GM12891 (cell line): ENCODE measurements around the gene TNS3.

ENCODE experiments used
- DNase-seq: peaks from one replicate; pipeline ENCODE4 v3.0.0; 2011; ENCODE audit warnings: low spot score; ENCODE audit not compliant: insufficient read length
- FAIRE-seq: peaks from 2 replicates; lab custom pipeline; 2011; peaks lifted over from hg19 to GRCh38; lab: Jason Lieb, UNC
- PAX5 ChIP-seq: IDR thresholded peaks from 2 replicates; pipeline ENCODE4 v1.6.1; 2011; ENCODE audit warnings: low read length, moderate library complexity, mild to moderate bottlenecking; ENCODE audit not compliant: insufficient read depth, severe bottlenecking
- POLR2A ChIP-seq: IDR thresholded peaks from 2 replicates; pipeline ENCODE4 v1.6.1; 2011; ENCODE audit warnings: low read depth, low read length, control low read depth
- POLR2AphosphoS5 ChIP-seq: IDR thresholded peaks from 2 replicates; pipeline ENCODE4 v1.6.1; 2011; ENCODE audit warnings: low read depth, low read length, control low read depth
- POU2F2 ChIP-seq: IDR thresholded peaks from 2 replicates; pipeline ENCODE4 v1.6.1; 2011; ENCODE audit warnings: low read depth, mild to moderate bottlenecking, control low read depth, low read length, moderate library complexity
- SPI1 ChIP-seq: IDR thresholded peaks from 2 replicates; pipeline ENCODE4 v1.6.1; 2011; ENCODE audit warnings: low read depth, low read length, control low read depth
- TAF1 ChIP-seq: IDR thresholded peaks from 2 replicates; pipeline ENCODE4 v1.6.1; 2011; ENCODE audit warnings: low read depth, low read length, control low read depth

Gene TNS3

DNA sequence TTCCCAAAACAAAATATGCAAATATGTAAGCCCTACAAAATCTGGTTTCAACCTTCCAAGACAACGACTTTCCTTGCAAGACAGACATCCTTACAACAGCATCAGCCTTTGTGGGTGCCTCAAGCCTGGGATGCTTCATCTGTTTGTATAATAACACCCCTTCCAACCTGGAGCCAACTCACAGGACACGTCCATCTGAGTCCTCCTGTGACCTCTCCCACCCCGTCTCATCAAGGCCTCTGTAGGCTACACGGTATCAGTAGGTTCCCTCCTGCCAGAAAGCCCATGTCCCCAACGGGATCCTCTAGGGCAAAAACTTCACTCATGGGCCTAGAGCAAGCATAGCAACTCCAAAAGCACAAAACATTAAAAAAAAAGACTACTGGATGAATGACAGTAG, 173.2 kb downstream of the TNS3 start:
- TF ChIP-seq POU2F2 (no peak), POLR2AphosphoS5 (no peak), TAF1 (no peak), PAX5 (no peak), POLR2A (no peak), SPI1 (no peak)
- no peak for DNase-seq
- no peak for FAIRE-seq

DNA sequence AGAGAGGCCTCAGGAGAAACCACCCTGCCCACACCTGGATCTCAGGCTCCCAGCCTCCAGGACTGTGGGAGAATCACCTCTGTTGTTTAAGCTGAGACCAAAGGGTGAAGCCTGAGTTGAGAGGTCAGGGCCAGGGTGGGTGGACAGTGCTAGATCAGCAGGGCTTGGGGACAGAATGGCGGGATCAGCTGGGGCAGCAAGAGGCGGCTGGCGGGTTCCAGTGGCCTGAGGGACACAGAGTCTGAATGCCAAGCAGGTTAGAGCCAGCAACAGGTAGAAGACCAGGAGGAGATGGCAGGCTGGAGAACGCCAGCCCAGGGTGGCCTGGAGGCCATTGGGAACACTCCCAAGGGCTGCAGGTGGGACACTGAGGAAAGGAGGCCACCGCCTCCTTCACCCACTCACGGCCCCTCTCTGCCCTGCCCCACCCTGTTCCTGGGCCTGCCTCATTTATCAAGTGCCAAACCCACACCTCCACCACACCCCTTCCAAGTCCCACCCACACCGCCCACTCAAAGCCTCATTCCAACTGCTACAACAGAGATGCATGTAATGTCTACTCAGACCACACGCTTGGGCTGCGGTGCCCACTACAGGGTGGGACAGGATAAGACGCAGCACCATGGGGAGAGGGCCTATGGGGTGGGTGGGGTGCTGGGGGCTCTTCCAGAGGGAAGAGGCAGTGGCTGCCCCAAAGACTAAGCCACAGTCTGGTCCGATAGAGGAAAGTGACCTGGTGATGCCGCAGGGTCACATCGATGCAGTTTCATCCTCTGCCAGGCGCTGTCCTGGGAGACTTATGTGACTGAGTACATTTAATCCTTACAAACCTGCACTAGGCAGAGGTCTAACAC, 173.9 kb downstream of the TNS3 start:
- DNase-seq, result no peak
- no peak for FAIRE-seq
- TF ChIP-seq POU2F2 (no peak), POLR2A (no peak), POLR2AphosphoS5 (no peak), SPI1 (no peak), TAF1 (no peak), PAX5 (no peak)

DNA sequence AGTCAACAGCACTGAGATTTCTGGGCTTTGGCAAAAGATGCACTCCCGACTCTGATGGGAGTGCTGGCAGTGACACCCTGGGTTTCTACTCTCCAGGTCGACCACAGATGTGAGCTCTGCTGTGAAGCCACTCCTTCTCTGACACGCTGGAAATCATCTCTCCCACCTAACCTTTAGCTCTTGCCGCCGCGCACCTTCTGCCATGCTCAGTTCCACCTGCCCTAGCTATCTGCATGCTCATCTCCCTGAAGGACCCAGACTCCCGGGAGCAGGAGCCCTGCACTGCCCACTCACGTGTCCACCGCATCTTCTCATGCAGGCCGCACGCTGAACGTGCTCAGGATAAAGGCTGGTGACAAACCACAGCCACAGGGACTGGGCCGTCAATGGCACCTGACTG, 174.8 kb downstream of the TNS3 start:
- no peak for TF ChIP-seq POU2F2
- TF ChIP-seq TAF1, result no peak
- TF ChIP-seq PAX5, result no peak
- TF ChIP-seq SPI1, result no peak
- TF ChIP-seq POLR2AphosphoS5, result no peak
- no peak for TF ChIP-seq POLR2A
- no peak for DNase-seq
- no peak for FAIRE-seq

DNA sequence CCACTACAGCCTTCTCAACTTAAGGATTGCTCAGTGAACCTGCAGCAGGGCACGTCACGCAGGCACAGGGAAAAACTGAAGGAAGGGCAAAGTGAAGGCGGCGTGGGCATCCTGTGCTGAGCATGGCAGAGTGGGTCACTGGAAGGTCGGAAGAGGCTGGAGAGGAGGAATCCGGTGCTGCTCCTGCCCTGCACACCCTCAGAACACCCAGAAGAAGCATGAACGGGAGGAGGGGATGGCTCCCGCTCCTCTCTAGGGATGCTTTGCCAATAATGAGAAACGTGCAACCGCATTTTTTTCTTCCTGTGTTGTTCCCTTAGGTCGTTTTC, 175.1 kb downstream of the TNS3 start:
- FAIRE-seq, result no peak
- no peak for TF ChIP-seq PAX5
- no peak for TF ChIP-seq POLR2A
- no peak for TF ChIP-seq TAF1
- no peak for TF ChIP-seq POU2F2
- TF ChIP-seq SPI1, result no peak
- no peak for TF ChIP-seq POLR2AphosphoS5
- DNase-seq, result no peak

DNA sequence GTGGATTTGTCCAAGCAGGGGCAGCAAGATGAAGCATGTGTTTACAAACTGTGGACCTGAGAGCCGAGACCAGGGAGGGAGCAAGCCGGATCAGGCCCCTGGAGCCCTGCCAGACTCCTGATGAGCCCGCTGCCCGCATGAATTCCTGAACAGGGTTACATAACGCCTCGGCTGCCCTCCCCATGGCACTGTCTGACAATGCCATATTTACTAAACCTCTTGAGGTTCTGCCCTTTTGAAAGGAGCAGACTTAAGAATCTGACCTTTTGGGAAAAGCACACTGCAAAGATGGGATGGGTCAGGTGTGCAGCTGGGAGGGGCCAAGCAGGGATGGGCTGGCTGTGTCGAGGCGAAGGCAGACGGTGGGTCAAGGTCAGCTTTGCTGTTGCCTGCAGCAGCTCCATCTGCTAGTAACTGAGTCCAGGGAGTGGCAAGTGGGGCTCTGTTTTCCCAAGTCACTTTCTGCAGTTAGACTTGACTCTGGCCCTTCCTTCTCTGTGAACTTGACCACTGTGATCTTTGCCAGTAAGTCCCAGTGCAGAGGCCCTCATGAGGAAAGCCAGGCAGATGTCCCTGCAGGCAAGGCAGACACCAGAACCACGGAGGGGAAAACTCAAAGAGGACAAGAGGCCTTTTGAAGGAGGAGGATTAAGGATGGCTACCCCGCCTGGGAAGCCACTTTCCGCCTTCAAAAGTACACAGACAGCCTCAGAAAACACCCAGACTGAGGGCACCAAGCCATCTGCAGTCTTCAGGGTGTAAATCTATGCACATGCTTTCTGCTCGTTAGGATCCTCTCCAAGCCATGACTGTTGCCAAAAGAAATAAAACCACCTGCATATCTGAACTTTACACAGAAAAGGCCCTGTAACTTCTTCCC, 175.8 kb downstream of the TNS3 start:
- DNase-seq, result no peak
- FAIRE-seq, result no peak

DNA sequence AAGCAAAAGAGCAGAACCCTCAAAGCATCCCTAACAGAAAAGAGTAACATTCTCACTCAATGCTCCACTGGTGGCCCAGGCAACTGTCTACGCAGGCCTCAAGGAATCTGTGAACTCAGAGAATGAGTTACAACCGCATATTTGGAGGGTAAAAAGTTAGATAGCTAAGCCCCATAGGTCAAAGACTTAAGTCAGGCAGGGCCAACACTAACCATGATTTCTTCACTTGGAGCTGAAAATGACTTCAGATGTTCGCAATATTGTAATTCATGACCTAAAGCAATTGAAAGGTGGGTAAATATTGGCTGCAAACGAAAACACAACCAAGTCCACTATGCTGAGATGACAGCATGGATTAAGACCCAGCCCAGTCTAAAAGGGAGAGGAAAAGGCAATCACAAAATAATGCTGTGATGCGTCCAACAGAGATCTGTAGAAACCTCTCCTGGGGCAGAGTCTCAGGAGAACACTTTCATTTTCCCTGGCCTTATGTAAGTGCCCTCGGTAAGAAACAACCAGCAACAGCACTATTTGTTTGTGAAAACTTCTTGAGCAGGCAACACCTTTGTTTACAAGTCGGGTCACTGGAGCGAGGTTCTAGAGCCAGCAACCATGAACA, 176.5 kb downstream of the TNS3 start:
- TF ChIP-seq TAF1 (no peak), POU2F2 (no peak), PAX5 (no peak), POLR2A (no peak), POLR2AphosphoS5 (no peak), SPI1 (no peak)
- DNase-seq (no peak), FAIRE-seq (no peak)

More for the DNA sequence above, 175.8 kb downstream of the TNS3 start:
- no peak for TF ChIP-seq SPI1
- TF ChIP-seq POU2F2, result no peak
- TF ChIP-seq POLR2AphosphoS5, result no peak
- TF ChIP-seq PAX5, result no peak
- no peak for TF ChIP-seq POLR2A
- no peak for TF ChIP-seq TAF1

DNA sequence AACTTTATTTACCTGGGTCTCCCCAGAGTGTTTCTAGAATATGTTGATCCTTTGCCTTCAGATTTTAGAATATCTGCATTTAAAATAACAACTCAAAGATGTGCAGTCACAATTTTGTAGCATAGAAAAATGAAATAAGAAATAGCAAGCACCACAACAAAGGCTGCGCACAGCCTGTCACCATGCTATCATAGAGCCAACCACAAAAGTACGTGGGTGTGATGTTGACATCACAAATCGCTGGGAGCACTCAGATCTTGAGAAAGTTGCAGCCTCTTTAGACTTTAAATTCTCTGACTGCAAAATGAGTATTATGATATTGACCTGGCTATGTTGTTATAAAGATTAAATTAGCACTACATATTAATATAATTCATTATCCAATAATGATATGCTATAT, 177.9 kb downstream of the TNS3 start:
- TF ChIP-seq PAX5 (no peak), SPI1 (no peak), POLR2A (no peak), POU2F2 (no peak), TAF1 (no peak), POLR2AphosphoS5 (no peak)
- no peak for FAIRE-seq

DNA sequence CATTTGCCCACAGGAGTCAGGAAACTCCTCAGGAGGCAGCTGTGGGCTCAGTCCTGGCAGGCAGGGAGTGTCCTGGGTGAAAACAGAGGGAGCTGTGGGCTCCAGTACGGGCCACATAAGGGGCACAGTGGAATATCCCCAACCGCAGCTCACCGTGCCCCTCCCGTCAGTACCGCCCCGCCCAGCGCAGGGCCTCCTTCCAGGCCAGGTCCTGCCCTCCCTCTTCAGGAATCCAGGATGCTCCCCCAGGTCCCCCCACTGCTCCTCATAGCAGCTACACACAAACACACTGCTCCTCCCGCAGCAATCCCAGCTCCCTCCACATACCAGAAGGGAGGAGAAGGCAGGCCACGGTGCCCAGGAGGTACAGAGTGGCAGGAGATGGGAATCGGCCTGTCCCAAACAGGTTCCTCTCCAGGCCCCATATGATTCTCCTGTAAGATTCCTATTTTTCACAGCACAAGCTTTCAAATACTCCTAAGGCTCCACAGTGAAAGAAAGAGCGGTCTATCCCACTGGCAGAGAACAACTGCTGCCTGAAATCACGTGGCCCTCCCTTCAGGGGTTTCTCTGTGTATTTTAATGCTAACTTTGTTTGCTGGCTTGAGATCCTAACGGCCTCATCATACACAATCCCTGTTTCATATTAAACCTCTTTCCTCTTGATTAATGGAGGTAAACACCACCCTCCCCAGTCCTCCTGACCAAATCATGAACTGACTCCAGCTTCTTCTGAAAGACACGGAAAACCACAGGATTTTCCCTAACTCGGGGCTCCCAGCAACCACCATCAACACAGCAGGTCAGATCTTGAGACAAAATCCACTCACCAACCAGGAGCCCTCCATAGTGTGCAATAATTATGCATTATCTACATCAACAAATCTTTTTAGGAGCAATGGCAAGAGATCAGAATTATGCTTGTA, 178.7 kb downstream of the TNS3 start:
- no peak for TF ChIP-seq SPI1
- TF ChIP-seq POLR2A, result no peak
- TF ChIP-seq POLR2AphosphoS5, result no peak
- TF ChIP-seq TAF1, result no peak
- no peak for DNase-seq
- FAIRE-seq, result no peak

More for the DNA sequence above, 177.9 kb downstream of the TNS3 start:
- DNase-seq, result no peak
